Measurements from ENCODE around the gene MARCHF9.
A peak's percentile ranks its signal among the peaks of the same experiment; 100 is the strongest.

The MARCHF9 gene

DNA sequence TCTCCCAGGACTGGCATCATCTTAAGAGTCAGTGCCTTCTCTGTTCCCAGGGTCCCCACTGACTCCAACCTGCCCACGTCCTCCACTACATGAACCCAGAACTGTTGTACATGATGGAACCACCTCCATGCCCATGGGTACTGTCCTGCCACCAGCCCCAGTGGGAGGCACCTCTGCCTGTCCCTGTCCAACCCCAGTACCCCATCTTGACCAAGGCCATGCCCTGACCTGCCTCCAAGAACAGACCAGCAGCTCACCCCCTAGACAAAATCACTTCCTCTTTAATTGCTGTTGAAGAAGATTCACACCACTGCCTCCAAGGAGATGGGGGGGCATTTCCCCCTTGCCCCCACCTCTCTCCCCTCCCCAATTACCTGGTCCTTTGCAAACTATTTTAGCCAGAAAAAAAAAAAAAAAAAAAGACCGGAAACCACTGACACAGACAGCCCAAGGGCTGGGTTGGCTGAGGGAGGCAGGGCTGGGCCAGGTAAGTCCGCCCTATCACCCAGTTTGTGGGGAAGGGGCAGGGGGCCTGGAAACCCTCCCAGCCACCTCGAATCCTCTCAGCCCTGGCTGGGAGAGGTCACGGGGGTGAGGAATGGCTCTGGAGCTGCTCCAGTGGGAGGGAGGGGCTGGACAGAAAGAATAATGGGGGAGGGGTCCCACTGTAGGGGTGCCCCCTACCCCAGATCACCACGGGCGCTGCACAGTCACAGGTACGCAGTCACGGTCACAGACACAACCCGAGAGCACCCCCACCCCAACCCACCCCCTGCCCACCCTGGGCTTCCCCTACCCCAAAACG is 29.8 kb upstream of the MARCHF9 start:
- no peaks in the 10 kb centered on the region for H3K9me3 ChIP-seq (ENCODE audit: insufficient read depth, low read length)
- H3K4me2 ChIP-seq (ENCODE audit: low read depth, low read length, poor library complexity, severe bottlenecking), result no peak overlapping the region
- H3K9me2 ChIP-seq (replicated peaks; ENCODE audit: insufficient read depth, low read length), result no peaks in the 10 kb centered on the region
- no peaks in the 10 kb centered on the region for H3F3A ChIP-seq (ENCODE audit: insufficient read depth)
- no peak overlapping the region for H3K9ac ChIP-seq (ENCODE audit: low read length)
- H3K36me3 ChIP-seq (ENCODE audit: low read length), result 0 out of 2 replicates have a peak, but pooled peaks cover 2% of the 10 kb centered on the region
- H3K27me3 ChIP-seq (ENCODE audit: low read length), result no peaks in the 10 kb centered on the region
- H3K27ac ChIP-seq (ENCODE audit: low read depth, low read length), result no peak overlapping the region
- H4K20me1 ChIP-seq (ENCODE audit: low read depth, low read length), result no peaks in the 10 kb centered on the region
- H2AFZ ChIP-seq (ENCODE audit: low read depth, low read length, severe bottlenecking), result no peak overlapping the region
- no peak overlapping the region for H3K4me3 ChIP-seq (ENCODE audit: insufficient read depth, low read length, poor library complexity, severe bottlenecking)
- TF ChIP-seq, protein P1, sequence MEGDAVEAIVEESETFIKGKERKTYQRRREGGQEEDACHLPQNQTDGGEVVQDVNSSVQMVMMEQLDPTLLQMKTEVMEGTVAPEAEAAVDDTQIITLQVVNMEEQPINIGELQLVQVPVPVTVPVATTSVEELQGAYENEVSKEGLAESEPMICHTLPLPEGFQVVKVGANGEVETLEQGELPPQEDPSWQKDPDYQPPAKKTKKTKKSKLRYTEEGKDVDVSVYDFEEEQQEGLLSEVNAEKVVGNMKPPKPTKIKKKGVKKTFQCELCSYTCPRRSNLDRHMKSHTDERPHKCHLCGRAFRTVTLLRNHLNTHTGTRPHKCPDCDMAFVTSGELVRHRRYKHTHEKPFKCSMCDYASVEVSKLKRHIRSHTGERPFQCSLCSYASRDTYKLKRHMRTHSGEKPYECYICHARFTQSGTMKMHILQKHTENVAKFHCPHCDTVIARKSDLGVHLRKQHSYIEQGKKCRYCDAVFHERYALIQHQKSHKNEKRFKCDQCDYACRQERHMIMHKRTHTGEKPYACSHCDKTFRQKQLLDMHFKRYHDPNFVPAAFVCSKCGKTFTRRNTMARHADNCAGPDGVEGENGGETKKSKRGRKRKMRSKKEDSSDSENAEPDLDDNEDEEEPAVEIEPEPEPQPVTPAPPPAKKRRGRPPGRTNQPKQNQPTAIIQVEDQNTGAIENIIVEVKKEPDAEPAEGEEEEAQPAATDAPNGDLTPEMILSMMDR (IDR thresholded peaks at IDR 0.05; ENCODE audit: insufficient read depth, low read length, poor library complexity, severe bottlenecking), result no peak
- TF ChIP-seq EZH2phosphoT487 (conservative IDR thresholded peaks at IDR 0.05; ENCODE audit: low read length), result no peak
- H3K79me2 ChIP-seq (ENCODE audit: insufficient read depth, low read length), result no peaks in the 10 kb centered on the region

- Histone ChIP-seq H3K27ac (ENCODE audit: low read depth, low read length) (no peak overlapping the region), H3K9me2 (replicated peaks; ENCODE audit: insufficient read depth, low read length) (no peaks in the 10 kb centered on the region), H3K9ac (ENCODE audit: low read length) (no peak overlapping the region), H3K36me3 (ENCODE audit: low read length) (0 out of 2 replicates have a peak, but pooled peaks cover 3% of the 10 kb centered on the region), H3K79me2 (ENCODE audit: insufficient read depth, low read length) (no peaks in the 10 kb centered on the region), H4K20me1 (ENCODE audit: low read depth, low read length) (no peaks in the 10 kb centered on the region), H3K27me3 (ENCODE audit: low read length) (no peaks in the 10 kb centered on the region), H3K4me2 (ENCODE audit: low read depth, low read length, poor library complexity, severe bottlenecking) (no peak overlapping the region), H3K4me3 (ENCODE audit: insufficient read depth, low read length, poor library complexity, severe bottlenecking) (no peak overlapping the region), H3K9me3 (ENCODE audit: insufficient read depth, low read length) (no peaks in the 10 kb centered on the region), H3F3A (ENCODE audit: insufficient read depth) (no peaks in the 10 kb centered on the region), H2AFZ (ENCODE audit: low read depth, low read length, severe bottlenecking) (no peak overlapping the region)
- TF ChIP-seq EZH2phosphoT487 (conservative IDR thresholded peaks at IDR 0.05; ENCODE audit: low read length), result no peak
- TF ChIP-seq, protein P1 (IDR thresholded peaks at IDR 0.05; ENCODE audit: insufficient read depth, low read length, poor library complexity, severe bottlenecking), result no peak
These were observed 29.1 kb upstream of the MARCHF9 start for GRCh38 chr12:57725851-57726150.

GRCh38 chr12:57726151-57726883 is 28.6 kb upstream of the MARCHF9 start:
- H3K27me3 ChIP-seq (ENCODE audit: low read length), result no peaks in the 10 kb centered on the region
- H3F3A ChIP-seq (ENCODE audit: insufficient read depth), result no peaks in the 10 kb centered on the region
- H3K9me2 ChIP-seq (replicated peaks; ENCODE audit: insufficient read depth, low read length), result no peaks in the 10 kb centered on the region
- TF ChIP-seq, protein P1 (IDR thresholded peaks at IDR 0.05; ENCODE audit: insufficient read depth, low read length, poor library complexity, severe bottlenecking), result peak; percentile 20
- TF ChIP-seq EZH2phosphoT487 (conservative IDR thresholded peaks at IDR 0.05; ENCODE audit: low read length), result no peak
- no peaks in the 10 kb centered on the region for H3K79me2 ChIP-seq (ENCODE audit: insufficient read depth, low read length)
- H2AFZ ChIP-seq (ENCODE audit: low read depth, low read length, severe bottlenecking), result no peak overlapping the region
- H4K20me1 ChIP-seq (ENCODE audit: low read depth, low read length), result no peaks in the 10 kb centered on the region
- H3K36me3 ChIP-seq (ENCODE audit: low read length), result 0 out of 2 replicates have a peak, but pooled peaks cover 3% of the 10 kb centered on the region
- H3K4me3 ChIP-seq (ENCODE audit: insufficient read depth, low read length, poor library complexity, severe bottlenecking), result no peak overlapping the region
- no peaks in the 10 kb centered on the region for H3K9me3 ChIP-seq (ENCODE audit: insufficient read depth, low read length)
- no peak overlapping the region for H3K27ac ChIP-seq (ENCODE audit: low read depth, low read length)
- H3K9ac ChIP-seq (ENCODE audit: low read length), result no peak overlapping the region
- no peak overlapping the region for H3K4me2 ChIP-seq (ENCODE audit: low read depth, low read length, poor library complexity, severe bottlenecking)
